ENCODE data around the gene ACSL5.
"Not testable (repeated sequence)": the region's sequence is repeated elsewhere in the genome, so short reads cannot be mapped to it uniquely, and the experiment has no call there.

The ACSL5 gene

DNA sequence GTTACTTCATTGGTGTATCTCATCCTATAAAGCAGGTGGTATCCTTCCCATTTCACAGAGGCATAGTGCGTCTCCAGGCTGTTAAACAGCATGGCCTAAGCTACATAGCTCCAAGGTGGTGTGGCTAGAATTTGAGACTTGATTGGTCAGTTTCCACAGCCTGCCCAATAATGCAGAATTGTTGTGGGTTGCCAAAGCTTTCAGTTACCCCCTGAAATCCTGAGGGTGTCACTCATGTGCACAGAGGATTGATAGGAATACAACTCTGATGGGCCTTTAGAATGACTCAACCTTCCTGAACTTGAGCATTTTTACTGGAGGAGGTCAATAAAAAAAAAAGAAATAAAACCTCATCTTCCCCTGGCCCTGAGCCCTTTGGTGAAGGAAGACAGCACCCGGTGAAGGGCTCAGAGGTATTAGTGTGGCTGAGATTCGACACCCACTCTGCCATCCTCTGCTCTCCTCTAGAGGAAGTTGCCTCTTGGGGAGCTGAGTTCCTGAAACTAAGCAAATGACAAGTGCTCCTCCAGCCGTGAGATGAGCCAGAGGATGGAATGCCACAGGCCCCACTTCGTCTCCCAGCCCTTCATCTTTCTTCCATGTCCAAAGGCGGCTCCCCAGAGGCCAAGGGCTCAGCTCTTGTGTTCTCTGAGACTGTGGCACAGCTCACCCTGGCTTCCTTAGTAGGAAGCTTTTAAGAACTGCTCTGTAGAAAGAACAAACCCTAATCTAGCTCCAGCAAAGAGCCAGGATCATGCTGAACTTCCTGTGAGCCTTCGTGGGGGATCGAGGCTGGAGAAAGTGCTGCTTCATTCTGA lies 1.0 kb downstream of the ACSL5 start:
- DNase-seq (ENCODE audit: low spot score) (no peak), FAIRE-seq (no peak)

DNA sequence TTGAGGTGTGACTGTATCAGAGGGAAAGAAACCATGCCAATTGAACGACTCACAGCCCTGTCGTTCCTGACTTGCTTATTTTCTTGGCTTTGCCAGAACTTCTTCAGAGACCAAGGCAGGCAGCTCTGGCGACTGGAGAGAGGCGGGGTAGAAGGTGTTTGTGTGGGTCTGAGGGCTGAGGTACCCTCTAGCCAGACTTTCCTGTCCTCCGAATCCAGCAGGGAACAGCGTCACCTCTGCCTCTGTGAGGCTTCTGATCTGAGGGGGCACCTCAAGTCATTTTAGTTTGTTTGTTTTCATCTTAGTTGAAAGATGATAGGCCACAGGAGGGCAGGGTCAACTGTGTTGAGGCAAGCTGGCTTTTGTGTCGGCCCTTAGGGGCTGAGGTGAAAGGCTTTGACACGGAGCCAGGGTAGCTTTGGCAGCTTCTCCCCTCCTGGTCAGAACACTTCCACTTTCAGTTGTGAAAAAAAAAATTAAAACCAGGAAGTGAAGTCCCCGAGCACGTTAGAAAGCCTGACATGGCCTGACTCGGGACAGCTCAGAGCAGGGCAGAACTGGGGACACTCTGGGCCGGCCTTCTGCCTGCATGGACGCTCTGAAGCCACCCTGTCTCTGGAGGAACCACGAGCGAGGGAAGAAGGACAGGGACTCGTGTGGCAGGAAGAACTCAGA lies 1.9 kb downstream of the ACSL5 start:
- DNase-seq (ENCODE audit: low spot score) = no peak
- FAIRE-seq = no peak

DNA sequence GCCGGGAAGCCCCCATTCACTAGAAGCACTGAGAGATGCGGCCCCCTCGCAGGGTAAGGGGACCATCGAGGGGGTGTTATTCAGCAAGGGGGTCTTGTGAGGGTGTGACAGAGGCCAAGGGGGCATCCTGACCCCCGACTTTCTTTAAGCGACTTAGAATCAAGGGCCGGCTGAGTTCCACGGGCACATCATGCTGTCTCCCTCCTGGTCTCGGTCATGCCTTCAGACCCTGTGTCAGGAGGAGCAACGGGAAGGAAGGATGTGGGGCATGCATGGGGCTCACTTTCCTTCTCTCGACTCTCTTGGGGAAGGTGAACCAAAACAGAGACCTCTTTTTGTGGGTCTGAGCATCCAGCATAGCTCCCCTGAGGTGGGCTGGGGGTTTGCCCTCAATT lies 2.5 kb downstream of the ACSL5 start:
- DNase-seq (ENCODE audit: low spot score) = no peak
- no peak for FAIRE-seq

DNA sequence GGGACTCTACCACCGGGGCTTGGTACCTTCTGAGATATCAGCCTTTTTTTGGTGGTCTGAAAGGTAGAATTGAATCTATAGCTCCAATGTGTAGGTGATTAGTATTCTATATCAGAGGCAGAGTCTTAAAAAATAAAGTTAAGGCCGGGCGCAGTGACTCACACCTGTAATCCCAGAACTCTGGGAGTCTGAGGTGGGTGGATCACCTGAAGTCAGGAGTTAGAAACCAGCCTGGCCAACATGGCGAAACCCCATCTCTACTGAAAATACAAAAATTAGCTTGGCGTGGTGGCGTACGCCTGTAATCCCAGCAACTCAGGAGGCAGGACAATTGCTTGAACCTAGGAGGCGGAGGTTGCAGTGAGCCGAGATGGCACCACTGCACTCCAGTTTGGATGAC lies 3.2 kb downstream of the ACSL5 start:
- not testable (repeated sequence) for DNase-seq (ENCODE audit: low spot score); FAIRE-seq

DNA sequence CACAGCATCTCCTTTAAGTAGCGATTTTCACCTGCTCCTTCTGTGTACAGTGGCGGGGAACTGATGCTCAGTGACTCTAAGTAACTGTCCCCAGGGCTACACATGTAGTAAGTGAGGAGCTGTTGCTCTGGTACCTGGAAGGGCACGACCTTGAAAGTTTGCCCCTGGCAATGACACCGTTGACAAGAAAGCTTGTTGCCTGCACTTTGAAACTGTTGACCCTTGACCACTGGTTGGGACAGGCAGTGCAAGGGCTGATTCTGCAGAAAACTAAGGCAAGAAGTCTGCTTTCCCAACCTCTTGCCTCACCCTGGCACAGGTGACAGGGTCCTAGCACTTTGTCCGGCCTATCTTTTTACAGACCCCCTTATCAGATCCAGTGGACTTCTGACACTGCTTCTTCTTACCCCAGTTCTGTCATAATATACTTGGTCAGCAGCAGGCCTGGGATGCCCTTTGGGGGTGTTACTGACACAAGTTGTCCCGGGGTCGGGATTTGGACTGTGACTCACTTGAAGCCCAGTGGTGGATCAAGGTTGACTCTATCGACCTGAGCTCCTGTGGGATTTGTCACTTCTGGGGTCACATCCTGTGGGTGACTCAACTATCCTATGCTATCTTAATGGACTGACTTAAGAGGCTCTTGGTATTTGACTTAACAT lies 5.8 kb downstream of the ACSL5 start:
- DNase-seq (ENCODE audit: low spot score) = no peak
- no peak for FAIRE-seq

DNA sequence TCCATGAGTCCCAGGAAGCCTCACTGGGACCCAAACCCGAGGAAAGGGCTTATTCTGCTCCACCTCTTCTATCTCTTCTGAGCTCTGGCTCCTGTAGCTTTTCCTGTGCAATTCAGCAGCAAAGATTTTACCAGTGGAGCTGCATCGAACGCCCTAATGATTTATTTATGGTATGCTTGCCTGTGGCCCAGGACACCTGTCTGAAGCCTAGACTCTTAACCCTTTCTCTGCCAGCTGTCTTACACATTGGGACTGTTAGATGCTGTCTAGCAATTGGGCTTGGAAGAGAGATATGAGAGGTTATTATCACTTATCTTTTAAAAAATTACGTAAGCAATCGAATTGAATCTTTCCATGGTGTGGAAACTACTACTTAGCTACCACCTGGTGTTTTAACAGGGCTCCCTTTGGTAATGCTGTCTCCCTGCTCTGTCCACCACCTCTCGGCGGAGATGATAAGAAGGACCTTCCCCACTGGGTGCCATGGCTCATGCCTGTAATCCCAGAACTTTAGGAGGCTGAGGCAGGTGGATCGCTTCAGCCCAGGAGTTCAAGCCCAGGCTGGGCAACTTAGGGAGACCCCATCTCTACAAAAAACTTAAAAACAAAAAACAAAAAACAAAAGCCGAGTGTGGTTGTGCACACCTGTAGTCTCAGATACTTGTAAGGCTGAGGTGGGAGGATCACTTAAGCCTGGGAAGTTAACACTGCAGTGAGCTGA lies 8.8 kb downstream of the ACSL5 start:
- FAIRE-seq (no peak), DNase-seq (ENCODE audit: low spot score) (no peak)

DNA sequence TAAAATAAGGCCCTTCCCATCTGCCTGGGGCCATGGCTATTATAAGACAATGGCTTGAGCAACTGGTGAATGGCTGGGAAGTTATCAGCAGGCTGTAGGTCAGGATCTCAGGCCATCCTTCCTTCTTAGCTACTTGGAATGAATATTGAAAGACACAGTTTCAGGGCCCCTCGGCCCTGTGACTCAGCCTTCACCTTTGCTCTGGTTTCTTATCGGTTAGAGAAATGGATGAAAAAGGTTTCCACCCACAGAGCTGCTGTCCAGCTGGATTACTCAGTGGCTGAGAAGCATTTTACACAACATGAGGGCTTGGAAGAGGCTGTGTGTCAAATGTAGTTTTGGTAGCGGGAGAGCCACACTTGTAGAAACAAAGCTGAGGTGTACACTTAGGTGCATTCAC lies 9.4 kb downstream of the ACSL5 start:
- DNase-seq (ENCODE audit: low spot score) (peak; percentile 42), FAIRE-seq (no peak)

DNA sequence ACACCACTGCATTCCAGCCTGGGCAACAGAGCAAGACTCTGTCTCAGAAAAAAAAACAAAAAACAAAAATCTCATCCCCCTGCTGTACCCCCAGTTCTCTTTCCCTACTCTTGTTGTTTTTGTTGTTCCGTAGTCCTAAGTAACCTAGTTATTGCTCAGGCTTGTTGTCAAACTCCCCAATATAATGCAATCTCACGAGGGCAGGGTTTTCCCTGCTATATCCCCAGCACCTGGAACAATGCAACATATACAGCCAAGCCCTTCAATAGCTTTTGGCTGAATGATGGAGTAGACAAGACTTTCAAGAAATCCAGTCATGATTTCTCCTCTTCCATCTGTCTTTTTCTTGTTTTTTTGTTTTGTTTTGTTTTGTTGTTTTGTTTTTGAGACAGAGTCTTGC lies 10.2 kb downstream of the ACSL5 start:
- FAIRE-seq (no peak), DNase-seq (ENCODE audit: low spot score) (no peak)

DNA sequence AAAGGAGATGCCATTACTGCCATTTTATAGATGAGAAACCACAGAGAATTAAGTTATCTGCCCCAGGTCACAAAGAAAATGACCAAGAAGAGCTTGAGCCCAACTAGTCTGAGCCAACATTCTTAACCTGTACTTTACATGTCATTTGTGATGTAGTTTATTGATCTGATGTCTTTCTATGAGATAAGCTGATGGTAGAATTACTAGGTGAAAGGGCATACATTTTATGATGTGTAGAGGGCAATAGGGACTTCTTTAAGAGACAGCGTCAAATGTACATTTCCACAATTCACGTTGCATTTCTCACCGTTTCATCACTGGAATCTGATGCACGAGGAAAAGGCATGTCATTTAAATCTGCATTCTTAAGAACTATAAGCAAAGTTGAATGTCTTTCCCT lies 11.3 kb downstream of the ACSL5 start:
- DNase-seq (ENCODE audit: low spot score) (no peak), FAIRE-seq (no peak)

DNA sequence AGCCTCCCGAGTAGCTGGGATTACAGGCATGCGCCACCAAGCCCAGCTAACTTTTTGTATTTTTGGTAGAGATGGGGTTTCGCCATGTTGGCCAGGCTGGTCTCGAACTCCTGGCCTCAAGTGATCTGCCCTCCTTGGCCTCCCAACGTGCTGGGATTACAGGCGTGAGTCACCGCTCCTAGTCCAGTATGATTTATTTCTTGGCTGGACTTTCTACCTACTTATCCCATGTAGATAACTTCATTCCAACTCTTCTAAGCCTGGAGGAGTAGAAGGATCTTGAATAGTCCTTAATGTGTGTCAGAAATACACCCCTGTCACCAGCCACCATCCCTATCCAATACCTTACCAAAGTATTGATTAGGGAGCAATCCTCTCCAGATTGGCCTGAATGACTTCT lies 14.1 kb downstream of the ACSL5 start:
- not testable (repeated sequence) for FAIRE-seq; DNase-seq (ENCODE audit: low spot score)

DNA sequence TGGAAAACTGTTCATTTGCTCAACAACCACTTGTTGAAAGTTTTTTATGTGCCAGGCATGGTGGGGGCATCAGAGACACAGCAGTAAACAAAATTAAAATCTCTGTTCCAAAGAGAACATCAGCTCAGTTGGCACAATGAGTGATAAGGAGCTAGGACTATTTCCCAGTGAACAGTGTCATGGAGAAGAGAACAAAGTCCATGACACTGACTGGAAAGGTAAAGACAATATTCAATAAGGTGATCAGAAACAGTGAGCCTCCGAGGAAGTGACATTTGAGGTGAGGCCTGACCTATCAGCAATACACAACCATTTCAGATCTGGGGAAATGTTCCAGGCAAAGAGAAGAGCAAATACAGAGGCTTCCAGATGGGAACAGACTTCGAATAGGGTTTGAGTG lies 14.6 kb downstream of the ACSL5 start:
- FAIRE-seq (no peak), DNase-seq (ENCODE audit: low spot score) (no peak)

DNA sequence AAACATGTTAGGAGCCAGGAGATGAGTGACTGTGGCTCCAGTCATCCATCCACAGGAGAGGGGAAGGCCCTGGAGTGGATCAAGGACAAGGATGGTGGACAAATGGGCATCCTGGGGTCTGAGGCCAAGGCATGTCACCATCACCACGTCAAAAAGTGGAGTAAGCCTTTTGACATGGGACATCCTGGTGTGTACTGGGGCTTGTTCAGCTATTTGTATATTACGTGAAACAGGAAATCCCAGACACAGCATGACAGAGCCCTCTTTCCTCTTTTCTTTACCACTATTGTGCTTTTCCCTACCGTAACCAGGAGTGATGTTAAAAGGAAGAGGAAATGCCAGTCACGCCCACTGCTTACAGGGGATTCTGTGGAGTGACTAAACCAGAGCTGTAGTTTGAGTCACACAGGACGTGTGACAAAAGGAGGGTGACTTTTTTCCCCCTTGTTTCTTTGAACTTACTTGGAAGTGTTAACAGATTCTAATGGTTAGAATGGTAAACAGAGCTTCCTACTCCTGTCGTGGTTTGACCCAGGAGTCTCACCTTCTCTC lies 15.4 kb downstream of the ACSL5 start:
- FAIRE-seq = no peak

DNA sequence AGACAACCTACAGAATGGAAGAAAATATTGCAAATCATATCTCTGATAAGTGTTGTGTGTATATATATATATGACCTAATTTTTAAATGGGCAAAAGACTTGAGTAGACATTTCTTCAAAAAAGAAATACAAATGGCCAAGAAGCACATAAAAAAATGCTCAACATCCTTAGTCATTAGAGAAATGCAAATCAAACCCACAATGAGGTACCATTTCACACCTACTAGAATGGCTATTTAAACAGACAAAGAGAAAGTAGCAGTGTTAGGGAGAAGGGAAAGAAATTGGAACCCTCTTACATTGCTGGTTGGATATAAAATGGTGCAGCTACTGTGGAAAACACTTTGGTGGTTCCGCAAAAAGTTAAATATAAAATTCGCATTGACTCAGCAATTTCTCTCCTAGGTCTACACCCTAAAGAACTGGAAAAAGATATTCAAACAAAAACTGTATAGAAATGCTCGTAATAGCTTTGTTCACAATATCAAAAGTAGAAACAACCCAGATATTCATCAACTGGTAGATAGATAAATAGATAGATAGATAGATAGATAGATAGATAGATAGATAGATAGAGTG lies 16.3 kb downstream of the ACSL5 start:
- FAIRE-seq = no peak
- DNase-seq (ENCODE audit: low spot score) = no peak

More for the DNA sequence above, 15.4 kb downstream of the ACSL5 start:
- DNase-seq (ENCODE audit: low spot score) = peak; percentile 28

DNA sequence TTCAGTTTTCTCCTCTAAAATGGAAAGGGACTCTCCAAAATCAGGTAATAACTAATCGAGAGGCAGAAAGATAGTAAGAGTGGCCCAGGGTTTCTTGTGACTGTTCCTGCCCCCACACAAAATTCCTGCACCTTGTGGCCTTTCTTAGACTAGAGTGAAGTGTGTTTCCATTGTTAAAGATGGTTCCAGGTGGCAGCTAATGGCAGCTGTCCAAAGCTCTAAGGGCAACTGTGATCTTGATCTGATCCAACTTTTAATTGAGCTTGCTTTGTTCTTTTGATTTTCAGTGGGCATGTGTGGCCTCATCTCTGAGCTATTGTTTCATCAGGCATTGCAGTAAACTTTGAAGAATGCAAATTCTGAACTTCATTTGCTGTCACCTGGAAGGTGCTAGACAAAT lies 19.4 kb downstream of the ACSL5 start:
- DNase-seq (ENCODE audit: low spot score) = no peak
- FAIRE-seq = no peak

DNA sequence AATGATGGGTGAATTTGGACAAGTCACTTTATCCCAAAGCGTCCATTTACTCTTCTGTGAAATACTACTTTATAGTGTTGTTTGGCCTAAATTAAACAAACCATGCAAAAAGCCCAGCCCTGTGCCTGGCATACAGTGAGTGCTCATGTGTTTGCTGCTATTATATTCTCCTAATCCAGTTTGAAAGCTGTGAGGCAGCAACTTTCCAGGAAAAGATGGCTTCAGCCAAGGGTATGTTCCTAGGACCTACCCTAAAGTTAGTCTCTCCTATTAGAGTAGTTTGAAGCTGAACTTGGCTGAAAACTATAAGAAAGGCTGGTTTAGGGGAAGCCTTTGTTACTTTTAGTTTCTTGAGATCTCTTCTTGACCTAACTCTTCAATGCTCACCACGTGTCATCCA lies 19.9 kb downstream of the ACSL5 start:
- DNase-seq (ENCODE audit: low spot score) (no peak), FAIRE-seq (no peak)

DNA sequence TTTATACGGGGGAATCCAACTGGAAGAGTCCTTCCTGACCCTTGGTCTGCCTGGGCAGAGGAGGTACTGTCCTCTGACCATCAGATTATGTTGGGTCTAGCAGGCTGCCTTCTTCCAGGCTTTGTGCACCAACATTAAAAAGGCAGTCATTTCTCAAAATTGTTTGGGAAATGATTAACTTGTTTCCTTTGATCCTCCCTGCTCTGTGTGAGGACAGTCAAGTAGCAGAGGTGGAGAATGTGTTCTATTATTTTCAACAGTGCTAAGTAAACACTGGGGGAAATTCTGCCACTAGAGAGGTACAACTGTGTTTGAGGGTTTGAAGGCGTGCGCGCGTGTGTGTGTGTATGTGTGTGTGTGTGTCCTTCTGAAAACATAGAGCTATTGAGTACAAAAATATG lies 20.6 kb downstream of the ACSL5 start:
- FAIRE-seq = no peak
- DNase-seq (ENCODE audit: low spot score) = no peak

DNA sequence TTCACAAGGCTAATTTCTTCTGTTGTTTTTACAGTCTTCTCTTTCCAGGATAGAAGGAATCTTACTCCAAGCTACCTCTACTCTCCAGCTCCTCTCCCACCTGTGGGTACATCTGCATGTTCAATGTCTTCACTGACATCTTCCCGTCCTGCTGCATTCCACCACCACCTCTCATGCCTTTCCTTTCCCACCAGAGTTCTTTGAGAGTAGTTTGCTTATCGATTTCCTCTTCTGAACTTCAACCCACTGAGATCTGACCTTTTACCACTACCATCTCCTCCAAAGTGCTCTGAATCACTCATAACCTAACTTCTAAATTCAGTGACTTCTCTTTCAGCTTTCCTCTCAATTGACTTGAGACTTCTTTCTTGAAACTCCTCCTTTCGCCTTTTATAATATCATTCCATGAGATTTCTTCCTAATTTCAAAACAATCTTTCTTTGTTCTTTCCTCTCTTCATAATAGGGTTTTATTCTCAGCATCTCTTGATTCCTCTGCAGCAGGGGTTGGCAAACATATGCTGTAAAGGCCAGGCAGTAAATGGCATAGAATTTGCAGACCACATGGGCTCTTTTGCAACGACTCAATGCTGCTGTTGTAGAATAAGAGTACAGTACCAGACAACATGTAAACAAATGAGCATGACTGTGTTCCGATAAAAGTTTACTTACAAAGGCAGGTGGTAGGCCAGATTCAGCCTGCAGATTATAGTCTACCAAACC lies 22.1 kb downstream of the ACSL5 start:
- DNase-seq (ENCODE audit: low spot score) (no peak), FAIRE-seq (no peak)

DNA sequence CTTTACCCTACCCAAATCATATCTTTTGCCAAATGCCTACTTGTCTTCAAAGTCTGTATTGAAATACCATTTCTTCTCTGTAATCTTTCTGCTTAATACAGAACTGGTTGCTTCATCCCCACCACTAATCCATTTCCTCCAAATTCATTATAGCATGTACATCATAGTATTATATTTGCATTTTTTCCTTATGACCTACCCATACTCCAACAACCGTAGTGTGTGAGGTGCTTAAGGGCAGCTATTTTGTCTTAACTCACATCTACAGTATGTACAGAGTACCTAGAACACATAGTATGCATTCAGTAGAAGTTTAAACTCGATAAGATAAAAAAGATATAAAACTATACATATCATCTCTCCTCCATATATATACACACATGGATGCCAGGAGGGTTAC lies 23.7 kb downstream of the ACSL5 start:
- DNase-seq (ENCODE audit: low spot score) (no peak), FAIRE-seq (no peak)

DNA sequence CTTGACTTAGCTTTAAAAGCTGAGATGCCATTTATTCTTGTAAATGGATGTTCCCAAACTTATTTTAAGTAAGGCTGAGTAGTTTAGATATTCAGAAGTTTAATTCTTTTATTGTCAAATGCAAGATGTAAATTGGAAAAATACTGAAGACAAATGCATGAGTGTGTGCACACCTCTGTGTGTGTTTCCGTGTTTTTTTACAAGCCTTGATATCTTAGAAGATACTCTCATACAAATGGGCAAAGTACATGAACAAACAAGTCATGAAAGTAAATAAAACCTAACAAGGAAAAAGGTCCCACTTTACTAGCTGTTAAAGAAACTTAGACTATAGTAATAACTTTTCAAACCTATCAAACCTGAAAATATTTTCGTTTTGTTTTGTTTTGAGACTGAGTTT lies 29.0 kb downstream of the ACSL5 start:
- DNase-seq (ENCODE audit: low spot score) = no peak
- no peak for FAIRE-seq

DNA sequence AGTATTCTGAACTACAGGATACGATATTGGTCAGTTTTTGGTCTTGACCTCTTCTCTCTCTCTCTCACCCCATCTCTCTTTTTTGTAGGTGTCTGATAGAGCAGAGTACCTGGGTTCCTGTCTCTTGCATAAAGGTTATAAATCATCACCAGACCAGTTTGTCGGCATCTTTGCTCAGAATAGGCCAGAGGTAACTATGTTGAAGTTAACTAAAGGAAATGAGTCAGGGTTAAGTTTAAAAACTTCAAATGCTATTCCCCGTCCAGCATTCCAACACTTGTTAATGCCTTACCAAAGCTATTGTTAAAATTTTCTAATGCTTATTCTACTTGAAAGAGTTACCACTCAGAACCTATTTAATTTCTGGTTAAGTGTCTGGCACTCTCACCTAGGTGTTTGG lies 30.7 kb downstream of the ACSL5 start:
- no peak for FAIRE-seq
- no peak for DNase-seq (ENCODE audit: low spot score)

All from urothelium cell line (cell line).